Measurements from ENCODE around the gene FBXO17.
"Not testable (repeated sequence)": the region's sequence is repeated elsewhere in the genome, so short reads cannot be mapped to it uniquely, and the experiment has no call there.

The FBXO17 gene, protein sequence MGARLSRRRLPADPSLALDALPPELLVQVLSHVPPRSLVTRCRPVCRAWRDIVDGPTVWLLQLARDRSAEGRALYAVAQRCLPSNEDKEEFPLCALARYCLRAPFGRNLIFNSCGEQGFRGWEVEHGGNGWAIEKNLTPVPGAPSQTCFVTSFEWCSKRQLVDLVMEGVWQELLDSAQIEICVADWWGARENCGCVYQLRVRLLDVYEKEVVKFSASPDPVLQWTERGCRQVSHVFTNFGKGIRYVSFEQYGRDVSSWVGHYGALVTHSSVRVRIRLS

DNA sequence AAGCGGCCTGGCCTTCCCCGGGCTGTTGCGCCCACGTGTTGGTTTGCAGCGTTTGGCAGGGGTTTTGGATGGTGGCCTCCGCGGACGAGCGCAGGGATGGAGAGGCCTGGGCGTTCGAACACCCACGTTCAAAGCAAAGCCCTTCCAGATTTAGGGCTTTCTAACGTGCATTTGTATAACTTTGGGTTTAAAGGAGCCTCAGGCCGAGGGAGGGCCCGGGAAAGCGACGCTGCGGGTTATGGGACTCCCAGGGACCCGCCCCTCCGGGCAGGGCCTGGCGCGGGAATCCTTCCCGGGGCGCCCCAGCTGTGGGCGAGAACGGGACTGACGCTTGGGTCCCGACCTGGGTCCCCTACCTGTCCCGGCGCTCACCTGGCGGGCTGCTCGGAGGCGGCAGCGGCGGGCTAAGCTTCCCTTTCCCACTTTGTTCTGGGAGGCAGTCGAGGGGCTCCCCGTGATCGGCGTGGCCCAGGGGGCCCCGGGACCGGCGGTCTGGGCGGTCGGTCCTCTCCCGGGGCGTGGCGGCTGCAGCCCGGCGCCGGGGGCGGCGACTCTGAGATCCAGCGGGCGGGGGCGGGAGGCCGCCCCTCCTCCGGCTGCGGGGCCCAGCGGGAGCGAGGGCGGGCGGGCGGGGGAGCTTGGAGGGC is at the start of gene FBXO17:
Gene FBXO17 (minus strand): TSS at position 529 of the 647 bp plus-strand sequence. CDS start 25,423 bp downstream, outside the sequence.
- DNase-seq (ENCODE audit: extremely low read depth in 1 of 2, low read depth in 1 of 2): no peak

DNA sequence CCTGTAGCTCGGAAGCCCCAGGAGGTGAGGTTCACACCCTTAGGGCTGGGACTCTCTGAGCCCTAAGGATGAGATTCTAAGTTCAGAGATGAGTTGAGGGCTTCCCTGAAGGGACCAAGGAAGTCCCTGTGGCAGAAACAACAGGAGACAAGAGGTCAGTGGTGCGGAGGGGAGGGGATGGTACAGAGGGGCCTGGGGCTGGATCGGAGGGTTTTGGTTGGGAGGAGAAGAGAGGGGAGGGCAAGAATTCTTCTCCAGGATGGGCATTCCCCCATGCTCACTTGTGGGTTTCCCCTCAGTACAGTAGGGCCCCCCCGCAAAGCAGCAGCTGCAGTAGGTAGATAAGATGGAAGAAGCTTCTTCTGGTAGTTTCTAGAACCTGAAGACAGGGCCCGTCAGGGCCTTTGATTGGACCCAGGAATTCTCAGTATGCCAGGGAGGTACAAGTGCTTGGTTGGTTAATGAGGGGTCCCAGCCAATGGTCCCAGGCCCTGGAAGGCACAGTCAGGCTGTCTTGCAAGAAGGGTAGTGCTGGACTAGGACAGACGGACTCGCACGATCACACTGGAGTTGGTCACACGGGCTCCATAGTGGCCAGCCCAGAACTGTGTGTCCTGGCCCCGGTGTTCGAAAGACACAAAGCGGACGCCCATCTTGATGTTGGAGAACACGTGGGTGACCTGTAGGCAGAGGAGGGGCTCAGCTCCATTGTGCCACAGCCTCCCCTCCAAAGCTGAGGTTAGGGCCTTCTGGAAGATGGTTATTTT is 49.5 kb upstream of the FBXO17 start:
- no peak for DNase-seq (ENCODE audit: extremely low read depth in 1 of 2, low read depth in 1 of 2)

DNA sequence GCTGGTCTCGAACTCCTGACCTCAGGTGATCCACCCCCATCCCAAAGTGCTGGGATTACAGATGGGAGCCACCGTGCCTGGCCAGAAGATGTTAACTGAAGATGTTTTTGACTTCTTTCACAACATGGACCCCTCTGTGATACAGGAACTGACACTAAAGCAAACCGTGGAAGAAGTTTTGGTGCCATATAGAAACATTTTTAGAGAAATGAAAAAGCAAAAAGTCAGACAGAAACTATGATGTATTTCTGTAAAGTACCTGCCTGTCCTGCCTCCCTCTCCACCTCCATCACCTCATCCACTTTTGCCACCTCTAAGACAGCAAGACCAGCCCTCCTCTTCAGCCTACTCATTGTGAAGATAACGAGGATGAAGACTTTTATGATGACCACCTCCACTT is 45.5 kb upstream of the FBXO17 start:
- no peak for DNase-seq (ENCODE audit: extremely low read depth in 1 of 2, low read depth in 1 of 2)

DNA sequence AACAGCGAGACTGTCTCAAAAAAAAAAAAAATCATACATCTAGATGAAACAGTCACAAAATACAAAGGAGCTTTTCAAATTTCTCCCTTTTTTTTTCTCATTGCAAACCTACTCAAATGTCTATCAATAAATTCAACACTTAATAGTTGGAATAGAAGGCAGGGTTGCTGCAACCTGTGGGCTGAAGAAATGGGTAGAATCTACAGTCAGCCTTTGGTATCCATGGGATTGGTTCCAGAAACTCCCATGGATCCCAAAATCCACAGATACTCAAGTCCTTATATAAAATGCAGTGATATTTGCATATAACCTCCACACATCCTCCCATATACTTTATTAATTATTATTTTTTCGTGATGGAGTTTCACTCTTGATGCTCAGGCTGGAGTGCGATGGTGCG is 42.1 kb upstream of the FBXO17 start:
- no peak for DNase-seq (ENCODE audit: extremely low read depth in 1 of 2, low read depth in 1 of 2)

DNA sequence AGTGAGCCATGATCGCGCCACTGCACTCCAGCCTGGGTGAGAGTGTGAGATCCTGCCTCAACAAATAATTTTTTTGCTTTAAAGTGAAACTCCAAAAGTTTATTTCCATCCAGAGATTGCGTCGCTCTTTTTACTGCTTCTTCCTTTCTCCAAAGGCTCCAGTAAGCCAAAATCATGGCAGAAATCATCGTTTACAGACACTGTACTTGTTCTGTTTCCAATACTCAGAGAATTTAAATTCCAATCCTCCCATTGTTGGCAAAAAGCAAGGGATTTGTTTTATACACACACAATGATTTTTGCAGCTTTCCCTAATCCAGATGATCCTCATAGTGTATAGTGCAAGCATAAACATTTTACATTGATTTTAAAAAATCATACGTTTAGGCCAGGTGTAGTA is 41.5 kb upstream of the FBXO17 start:
- no peak for DNase-seq (ENCODE audit: extremely low read depth in 1 of 2, low read depth in 1 of 2)

DNA sequence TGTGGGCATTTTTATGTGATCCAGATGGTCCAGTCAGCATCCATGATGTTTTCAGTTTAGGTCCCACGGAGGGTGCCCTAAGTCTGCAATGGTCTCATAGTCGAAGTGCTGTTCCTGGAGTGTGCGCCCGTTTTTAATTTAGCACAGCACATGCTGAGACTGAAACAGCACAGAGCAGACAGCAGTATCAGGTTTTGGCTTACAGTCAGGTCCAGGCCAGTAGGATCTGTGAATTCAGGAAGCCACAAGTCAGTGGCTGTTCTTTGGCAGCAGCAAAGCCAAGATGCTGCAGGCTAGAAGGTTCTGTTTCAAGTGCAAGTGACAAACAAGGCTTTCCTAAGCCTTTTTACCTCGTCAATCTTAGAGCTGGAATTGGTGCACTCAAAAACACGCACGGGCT is 38.5 kb upstream of the FBXO17 start:
- DNase-seq (ENCODE audit: extremely low read depth in 1 of 2, low read depth in 1 of 2): no peak

DNA sequence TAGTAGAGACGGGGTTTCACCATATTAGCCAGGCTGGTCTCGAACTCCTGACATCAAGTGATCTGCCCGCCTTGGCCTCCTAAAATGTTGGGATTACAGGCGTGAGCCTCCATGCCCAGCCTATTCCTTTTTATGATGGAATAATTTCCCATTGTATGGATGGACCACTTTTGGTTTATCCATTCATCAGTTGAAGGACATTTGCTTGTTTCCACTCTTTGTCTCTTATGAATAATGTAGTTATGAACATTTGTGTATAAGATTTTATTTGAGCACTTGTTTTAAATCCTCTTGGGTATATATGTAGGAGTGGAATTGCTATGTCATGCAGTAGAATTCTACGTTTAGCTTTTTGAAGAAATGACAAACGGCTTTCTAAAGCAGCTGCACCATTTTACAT is 33.5 kb upstream of the FBXO17 start:
- no peak for DNase-seq (ENCODE audit: extremely low read depth in 1 of 2, low read depth in 1 of 2)

DNA sequence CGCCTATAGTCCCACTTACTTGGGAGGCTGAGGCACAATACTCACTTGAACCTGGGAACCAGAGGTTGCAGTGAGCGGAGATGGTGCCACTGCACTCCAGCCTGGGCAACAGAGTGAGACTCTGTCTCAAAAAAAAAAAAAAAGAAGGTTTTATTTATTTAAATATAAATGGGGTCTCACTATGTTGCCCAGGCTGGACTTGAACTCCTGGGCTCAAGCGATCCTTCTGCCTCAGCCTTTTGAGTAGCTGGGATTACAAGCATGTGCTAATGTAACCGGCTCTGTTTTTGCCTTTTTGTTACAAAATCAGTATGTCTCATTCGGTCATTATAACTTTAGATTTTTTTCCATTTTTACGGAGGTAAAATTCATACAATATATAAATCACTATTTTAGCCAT is 32.6 kb upstream of the FBXO17 start:
- no peak for DNase-seq (ENCODE audit: extremely low read depth in 1 of 2, low read depth in 1 of 2)

DNA sequence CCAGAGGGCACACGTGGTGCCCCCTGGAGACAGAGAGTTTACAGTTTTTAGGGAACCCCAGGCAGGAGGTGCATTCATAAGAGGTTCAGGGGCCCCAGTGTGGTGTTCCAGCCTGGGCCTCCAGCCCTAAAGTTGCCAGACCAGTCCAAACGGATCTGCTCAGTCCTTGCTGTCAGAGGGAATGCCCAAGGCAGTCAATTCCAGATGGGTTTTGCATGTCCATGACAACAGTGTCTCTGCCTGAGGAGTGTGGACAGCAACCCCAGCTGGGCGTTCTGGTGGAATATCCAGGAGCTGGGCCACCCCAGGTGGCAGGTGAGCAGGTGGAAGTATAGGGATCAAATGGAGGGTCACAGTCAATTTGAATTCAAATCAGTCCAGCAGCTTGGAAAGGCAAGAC is 31.6 kb upstream of the FBXO17 start:
- no peak for DNase-seq (ENCODE audit: extremely low read depth in 1 of 2, low read depth in 1 of 2)

DNA sequence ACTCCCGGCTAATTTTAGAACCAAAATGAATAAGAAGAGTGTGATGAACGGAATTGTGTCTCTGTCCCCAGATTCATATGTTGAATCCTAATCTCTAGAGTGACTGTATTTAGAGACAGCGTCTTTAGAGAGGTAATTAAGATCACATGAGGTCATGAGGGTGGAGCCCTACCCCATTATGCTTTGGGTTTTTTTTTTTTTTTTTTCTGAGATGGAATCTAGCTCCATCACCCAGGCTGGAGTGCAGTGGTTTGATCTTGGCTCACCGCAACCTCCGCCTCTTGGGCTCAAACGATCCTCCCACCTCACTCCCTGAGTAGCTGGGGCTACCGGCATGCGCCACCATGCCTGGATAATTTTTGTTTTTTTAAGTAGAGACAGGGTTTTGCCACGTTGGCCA is 28.9 kb upstream of the FBXO17 start:
- no peak for DNase-seq (ENCODE audit: extremely low read depth in 1 of 2, low read depth in 1 of 2)

DNA sequence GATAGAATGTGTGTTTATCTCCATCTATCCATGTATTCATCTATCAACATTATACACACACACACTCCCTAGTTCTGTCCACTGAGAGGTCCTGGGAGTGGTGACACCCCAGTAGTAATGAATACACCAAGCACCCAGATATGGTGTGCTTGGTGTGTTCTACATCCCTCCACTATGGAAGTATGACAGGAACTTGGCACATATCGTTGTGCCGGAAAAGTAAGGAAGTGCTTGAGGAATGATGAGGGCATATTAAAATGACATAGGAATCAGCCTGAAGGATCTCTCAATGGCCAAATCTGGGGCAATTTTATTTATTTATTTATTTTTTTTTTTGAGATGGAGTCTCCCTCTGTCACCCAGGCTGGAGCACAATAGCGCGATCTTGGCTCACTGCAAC is 28.3 kb upstream of the FBXO17 start:
- DNase-seq (ENCODE audit: extremely low read depth in 1 of 2, low read depth in 1 of 2): no peak

DNA sequence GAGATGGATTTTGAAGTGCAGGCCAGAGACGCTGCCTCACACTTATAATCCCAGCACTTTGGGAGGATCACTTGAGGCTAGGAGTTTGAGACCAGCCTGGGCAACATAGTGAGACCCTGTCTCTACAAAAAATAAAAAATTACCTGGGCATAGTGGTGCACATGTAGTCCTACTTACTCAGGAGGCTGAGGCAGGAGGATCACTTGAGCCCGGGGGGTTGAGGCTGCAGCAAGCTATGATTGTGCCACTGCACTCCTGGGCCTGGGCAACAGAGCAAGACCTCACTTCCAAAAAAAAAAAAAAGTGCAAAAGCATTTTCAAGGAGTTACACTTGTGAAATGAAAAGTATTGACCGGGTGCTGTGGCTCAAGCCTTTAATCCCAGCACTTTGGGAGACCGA is 27.6 kb upstream of the FBXO17 start:
- DNase-seq (ENCODE audit: extremely low read depth in 1 of 2, low read depth in 1 of 2): no peak

DNA sequence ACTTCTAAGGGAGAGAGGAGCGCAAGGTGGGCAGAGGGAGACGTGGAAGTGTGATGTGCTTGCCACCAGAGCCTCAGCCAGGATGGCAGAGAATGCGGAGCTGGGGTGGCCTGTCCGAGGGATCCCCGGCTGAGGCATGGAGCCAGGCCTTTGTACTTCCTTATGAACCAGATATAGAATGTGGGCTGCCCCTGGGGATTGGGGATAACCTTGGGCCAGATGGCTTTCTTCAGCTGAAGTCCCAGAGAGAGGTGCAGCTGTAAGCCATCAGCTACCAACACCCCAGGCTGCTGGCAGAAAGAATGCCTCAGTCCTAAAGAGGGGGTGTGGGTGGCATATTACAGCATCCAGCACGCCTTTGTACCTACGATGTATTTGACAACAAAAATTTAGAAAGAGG is 25.5 kb upstream of the FBXO17 start:
- no peak for DNase-seq (ENCODE audit: extremely low read depth in 1 of 2, low read depth in 1 of 2)

DNA sequence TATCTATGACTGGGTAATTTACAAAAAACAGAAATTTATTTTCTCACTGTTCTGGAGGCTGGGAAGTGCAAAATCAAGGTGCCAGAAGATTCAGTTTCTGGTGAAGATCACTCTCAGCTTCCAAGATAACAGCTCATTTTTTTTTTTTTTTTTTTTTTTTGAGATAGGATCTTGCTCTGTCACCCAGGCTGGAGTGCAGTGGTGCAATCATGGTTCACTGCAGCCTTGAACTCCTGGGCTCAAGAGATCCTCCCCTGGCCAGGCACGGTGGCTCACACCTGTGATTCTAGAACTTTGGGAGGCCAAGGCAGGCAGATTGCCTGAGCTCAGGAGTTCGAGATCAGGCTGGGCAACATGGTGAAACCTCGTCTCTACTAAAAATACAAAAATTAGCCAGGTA is 22.0 kb upstream of the FBXO17 start:
- DNase-seq (ENCODE audit: extremely low read depth in 1 of 2, low read depth in 1 of 2): not testable (repeated sequence)

DNA sequence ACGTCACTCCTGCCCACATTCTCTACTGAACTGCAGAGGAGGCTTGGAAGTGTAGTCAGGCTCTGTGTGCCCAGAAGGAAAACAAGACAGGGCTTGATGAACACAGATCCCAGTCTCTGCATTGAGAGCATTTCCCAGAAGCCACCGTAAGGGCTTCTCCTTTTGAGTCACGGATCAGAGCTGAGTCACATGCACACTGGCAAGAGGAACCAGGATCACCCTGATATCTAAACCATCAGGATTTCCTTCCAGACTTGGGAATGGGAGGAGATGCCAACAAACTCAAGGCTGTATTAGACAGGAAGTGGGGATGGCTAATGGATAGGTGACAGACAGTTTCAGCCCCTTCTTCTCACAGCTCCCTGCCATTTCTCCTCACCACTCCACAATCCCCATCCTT is 17.7 kb upstream of the FBXO17 start:
- no peak for DNase-seq (ENCODE audit: extremely low read depth in 1 of 2, low read depth in 1 of 2)

DNA sequence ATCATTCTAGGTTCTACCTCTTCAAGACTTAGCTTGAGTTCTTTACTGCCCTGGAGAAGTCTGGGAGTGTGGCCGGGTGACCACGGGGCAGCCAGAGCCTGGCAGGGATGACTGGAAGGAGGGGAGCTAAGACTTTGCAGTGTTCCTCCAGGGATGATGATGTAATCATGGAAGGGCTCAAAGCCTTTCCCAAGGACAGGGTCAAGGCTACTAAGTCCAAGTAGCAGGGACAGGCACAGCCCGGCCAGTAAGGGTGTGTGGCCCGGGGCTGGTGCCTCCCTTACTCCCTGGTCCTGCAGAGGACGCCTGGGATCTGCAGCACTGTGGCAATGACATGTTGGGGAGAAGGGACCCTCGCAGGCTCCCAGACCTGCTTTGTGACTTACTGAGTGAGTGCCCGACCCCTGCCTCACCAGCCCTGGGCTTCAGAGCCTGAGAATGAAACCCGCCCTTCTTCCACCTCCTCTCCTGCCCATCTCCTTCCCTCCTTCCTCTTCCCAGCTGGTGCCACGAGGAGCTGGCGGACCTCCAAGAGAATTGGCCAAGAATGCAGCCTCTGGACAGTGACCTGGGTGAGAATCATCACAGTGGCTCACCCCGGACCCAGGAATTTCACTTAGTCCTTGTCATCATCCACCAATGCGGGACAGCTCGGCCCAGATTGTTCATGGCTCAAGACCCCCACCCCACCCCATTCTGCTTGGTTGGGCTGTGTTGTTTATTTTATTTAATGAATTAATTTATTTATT is 15.6 kb upstream of the FBXO17 start:
- no peak for DNase-seq (ENCODE audit: extremely low read depth in 1 of 2, low read depth in 1 of 2)

DNA sequence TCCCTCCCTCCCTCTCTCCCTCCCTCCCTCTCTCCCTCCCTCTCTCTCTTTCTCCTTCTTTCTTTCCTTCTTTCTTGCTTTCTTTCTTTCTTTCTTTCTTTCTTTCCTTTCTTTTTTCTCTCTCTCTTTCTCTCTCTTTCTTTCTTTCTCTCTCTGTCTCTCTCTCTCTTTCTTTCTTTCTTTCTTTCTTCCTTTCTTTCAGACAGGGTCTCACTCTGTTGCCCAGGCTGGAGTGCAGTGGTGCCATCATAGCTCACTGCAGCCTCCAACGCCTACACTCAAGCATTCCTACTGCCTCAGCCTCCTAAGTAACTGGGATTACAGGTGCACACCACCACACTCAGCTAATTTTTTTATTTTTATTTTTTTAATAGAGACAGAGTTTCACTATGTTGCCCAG is 14.1 kb upstream of the FBXO17 start:
- DNase-seq (ENCODE audit: extremely low read depth in 1 of 2, low read depth in 1 of 2): not testable (repeated sequence)

DNA sequence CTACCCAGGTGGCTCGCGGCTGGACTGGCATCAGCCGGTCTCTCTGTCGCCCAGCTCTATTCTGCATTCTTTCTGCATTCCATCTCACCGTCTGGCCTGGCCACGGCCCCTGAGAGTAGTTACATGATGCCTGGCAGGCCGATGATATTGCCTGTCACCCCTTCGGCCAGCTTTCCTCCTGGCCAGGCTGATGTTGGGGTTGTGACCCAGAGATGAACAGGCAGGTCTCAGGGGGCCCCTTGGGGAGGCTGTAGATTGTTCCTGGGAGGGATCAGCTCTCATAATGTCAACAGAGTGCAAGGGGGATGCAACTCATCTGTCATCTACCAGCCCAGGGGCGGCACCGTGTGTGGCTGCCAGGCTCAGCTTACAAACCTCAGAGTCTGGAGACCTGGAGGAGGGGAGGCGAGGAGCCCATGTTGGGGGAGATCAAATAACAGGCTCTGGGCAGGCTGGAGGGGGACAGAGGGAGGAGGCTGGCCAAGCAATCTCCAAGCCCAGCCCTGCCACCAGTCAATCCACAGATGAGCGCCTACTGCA is 13.6 kb upstream of the FBXO17 start:
- DNase-seq (ENCODE audit: extremely low read depth in 1 of 2, low read depth in 1 of 2): no peak

DNA sequence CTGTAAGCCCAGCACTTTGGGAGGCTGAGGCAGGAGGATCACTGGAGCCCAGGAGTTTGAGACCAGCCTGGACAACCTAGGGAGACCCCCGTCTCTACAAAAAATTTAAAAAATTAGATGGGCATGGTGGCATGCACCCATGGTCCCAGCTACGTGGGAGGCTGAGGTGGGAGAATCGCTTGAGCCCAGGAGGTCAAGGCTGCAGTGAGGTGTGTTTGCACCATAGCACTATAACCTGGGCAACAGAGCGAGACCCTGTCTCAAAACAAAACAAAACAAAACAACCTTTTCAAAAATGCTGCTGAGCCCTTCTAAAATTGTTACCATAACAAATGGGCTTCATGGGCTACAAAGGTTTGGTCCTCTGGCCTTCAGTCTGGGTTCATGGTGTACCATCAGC is 13.1 kb upstream of the FBXO17 start:
- not testable (repeated sequence) for DNase-seq (ENCODE audit: extremely low read depth in 1 of 2, low read depth in 1 of 2)

DNA sequence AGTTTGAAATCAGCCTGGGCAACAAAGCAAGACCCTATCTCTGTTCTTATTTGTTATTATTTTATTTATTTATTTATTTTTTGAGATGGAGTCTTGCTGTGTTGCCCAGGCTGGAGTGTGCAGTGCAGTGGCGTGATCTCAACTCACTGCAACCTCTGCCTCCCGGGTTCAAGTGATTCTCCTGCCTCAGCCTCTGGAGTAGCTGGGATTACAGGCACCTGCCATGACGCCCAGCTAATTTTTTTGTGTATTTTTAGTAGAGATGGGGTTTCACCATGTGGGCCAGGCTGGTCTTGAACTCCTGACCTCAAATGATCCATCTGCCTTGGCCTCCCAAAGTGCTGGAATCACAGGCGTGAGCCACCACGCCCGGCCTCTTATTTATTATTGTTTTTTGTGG is 12.2 kb upstream of the FBXO17 start:
- DNase-seq (ENCODE audit: extremely low read depth in 1 of 2, low read depth in 1 of 2): not testable (repeated sequence)

DNA sequence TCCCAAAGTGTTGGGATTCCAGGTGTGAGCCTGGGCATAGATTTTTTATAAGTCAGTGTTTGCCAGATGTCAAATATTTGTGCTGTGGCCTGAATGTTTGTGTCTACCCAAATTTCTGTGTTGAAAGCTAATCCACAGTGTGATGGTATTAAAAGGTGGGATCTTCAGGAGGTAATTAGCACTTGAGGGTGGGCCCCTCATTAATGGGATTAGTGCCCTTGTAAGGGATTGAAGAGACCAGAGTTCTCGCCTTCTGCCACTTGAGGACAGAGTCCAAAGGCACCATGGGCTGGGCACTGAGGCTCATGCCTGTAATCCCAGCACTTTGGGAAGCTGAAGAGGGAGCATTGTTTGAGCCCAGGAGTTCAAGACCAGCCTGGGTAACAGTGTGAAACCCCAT is 9.7 kb upstream of the FBXO17 start:
- DNase-seq (ENCODE audit: extremely low read depth in 1 of 2, low read depth in 1 of 2): no peak
